HEK293 (cell line): ENCODE data around the gene CDH12.

Source experiments
- CTCF ChIP-seq: fragments of 450-650 bp; formaldehyde crosslinking; IDR thresholded peaks from 2 replicates; pipeline ENCODE4 v1.5.1; 2016; ENCODE audit warnings: missing biosample characterization, missing genetic modification characterization
- PATZ1 ChIP-seq: fragments of 450-650 bp; formaldehyde crosslinking; IDR thresholded peaks from 2 replicates; pipeline ENCODE4 v1.5.1; 2016; ENCODE audit warnings: missing biosample characterization, missing genetic modification characterization
- SP7 ChIP-seq: fragments of 450-650 bp; formaldehyde crosslinking; IDR thresholded peaks from 2 replicates; pipeline ENCODE4 v1.5.1; 2016; ENCODE audit warnings: missing biosample characterization, missing genetic modification characterization
- TCF7L2 ChIP-seq: IDR thresholded peaks from 2 replicates; pipeline ENCODE4 v1.6.1; 2011; ENCODE audit warnings: low read depth, mild to moderate bottlenecking, inconsistent platforms, low read length, moderate library complexity, borderline replicate concordance
- ZFP41 ChIP-seq: fragments of 450-650 bp; formaldehyde crosslinking; IDR thresholded peaks from 2 replicates; pipeline ENCODE4 v1.5.1; 2016; ENCODE audit warnings: missing biosample characterization, missing genetic modification characterization, borderline replicate concordance
- ZNF24 ChIP-seq: fragments of 450-650 bp; formaldehyde crosslinking; IDR thresholded peaks from 2 replicates; pipeline ENCODE4 v1.5.1; 2016; ENCODE audit warnings: missing biosample characterization, missing genetic modification characterization
- ZNF341 ChIP-seq: fragments of 450-650 bp; formaldehyde crosslinking; IDR thresholded peaks from 2 replicates; pipeline ENCODE4; 2016; ENCODE audit warnings: low read depth, missing biosample characterization, missing genetic modification characterization

GRCh38 chr5:22036061-22036460, 817.1 kb downstream of the CDH12 start:
- TF ChIP-seq ZNF24 (tag by site-specific recombination) (no peak), CTCF (tag by site-specific recombination) (no peak), TCF7L2 (no peak), ZFP41 (no peak), ZNF341 (tag by site-specific recombination) (no peak), SP7 (tag by site-specific recombination) (no peak), PATZ1 (tag by site-specific recombination) (no peak)
